Measurements from ENCODE around the gene DCPS. TPM values are rescaled to one million over a fixed set of nuclear protein-coding genes. Genes with fewer than 3 reads are reported as not detected.

The DCPS gene
- total and polyA plus RNA-seq, 2 experiments from 2014 or later: 12.1 to 26.1 TPM

GRCh38 chr11:126288237-126288636, 15.6 kb upstream of the DCPS start:
- no peak overlapping the region for H3K4me3 ChIP-seq
- in situ Hi-C loops (cut with MboI): no loop called here
- H2AFZ ChIP-seq: no peak overlapping the region
- H3K27me3 ChIP-seq (replicated peaks; ENCODE audit: insufficient read depth): no peaks in the 10 kb centered on the region
- peaks cover under 1% of the 10 kb centered on the region; the same call in 1 of the 2 replicates for H3K36me3 ChIP-seq (ENCODE audit: low read depth)
- no peak overlapping the region for H3K4me2 ChIP-seq (ENCODE audit: unreplicated experiment)
- peaks cover 24% of the 10 kb centered on the region for H3F3A ChIP-seq (ENCODE audit: insufficient read depth)
- H3K79me2 ChIP-seq (ENCODE audit: insufficient read depth): peaks cover 21% of the 10 kb centered on the region
- H3K4me1 ChIP-seq (ENCODE audit: insufficient read depth): peaks cover 9% of the 10 kb centered on the region; the same call in 1 of the 2 replicates
- no peaks in the 10 kb centered on the region for H3K9me2 ChIP-seq (ENCODE audit: insufficient read depth)
- H3K27ac ChIP-seq: no peak overlapping the region
- H3K9ac ChIP-seq: no peak overlapping the region
- H4K20me1 ChIP-seq (ENCODE audit: insufficient read depth): peaks cover 10% of the 10 kb centered on the region; the same call in 1 of the 2 replicates
- H3K9me3 ChIP-seq (ENCODE audit: low read depth): no peaks in the 10 kb centered on the region
- TF ChIP-seq EZH2 (IDR thresholded peaks at IDR 0.05; ENCODE audit: insufficient read depth, poor library complexity, severe bottlenecking) (no peak), EZH2phosphoT487 (IDR thresholded peaks at IDR 0.05; ENCODE audit: insufficient read depth, low read depth) (no peak)
- no peak for DNase-seq
- 84 to 91% methylated on average over 6 of the region's 6 CpGs for WGBS, 2 experiments (ENCODE audit: low coverage in 1 of 2, low lambda C conversion rate in 2 of 2, missing lambda C conversion rate in 2 of 2)

GRCh38 chr11:126290887-126291286, 13.0 kb upstream of the DCPS start:
- peaks cover 4% of the 10 kb centered on the region; the same call in 1 of the 2 replicates for H3K36me3 ChIP-seq (ENCODE audit: low read depth)
- no peak overlapping the region for H3K4me3 ChIP-seq
- peaks cover 10% of the 10 kb centered on the region; the same call in 1 of the 2 replicates for H4K20me1 ChIP-seq (ENCODE audit: insufficient read depth)
- in situ Hi-C loops (cut with MboI): no loop called here
- no peaks in the 10 kb centered on the region for H3K9me2 ChIP-seq (ENCODE audit: insufficient read depth)
- no peaks in the 10 kb centered on the region for H3K9me3 ChIP-seq (ENCODE audit: low read depth)
- H3K4me2 ChIP-seq (ENCODE audit: unreplicated experiment): no peak overlapping the region
- H2AFZ ChIP-seq: no peak overlapping the region
- H3K27me3 ChIP-seq (replicated peaks; ENCODE audit: insufficient read depth): no peaks in the 10 kb centered on the region
- no peaks in the 10 kb centered on the region for H3K4me1 ChIP-seq (ENCODE audit: insufficient read depth)
- peaks cover 15% of the 10 kb centered on the region for H3K79me2 ChIP-seq (ENCODE audit: insufficient read depth)
- H3K27ac ChIP-seq: no peak overlapping the region
- no peaks in the 10 kb centered on the region for H3F3A ChIP-seq (ENCODE audit: insufficient read depth)
- DNase-seq: no peak
- WGBS, 2 experiments (ENCODE audit: low coverage in 1 of 2, low lambda C conversion rate in 2 of 2, missing lambda C conversion rate in 2 of 2): 86 to 88% methylated on average over 12 of the region's 12 CpGs
- no peak for TF ChIP-seq EZH2 (IDR thresholded peaks at IDR 0.05; ENCODE audit: insufficient read depth, poor library complexity, severe bottlenecking)
- no peak for TF ChIP-seq EZH2phosphoT487 (IDR thresholded peaks at IDR 0.05; ENCODE audit: insufficient read depth, low read depth)
- H3K9ac ChIP-seq: no peak overlapping the region

- H3K36me3 ChIP-seq (ENCODE audit: low read depth): peaks cover 9% of the 10 kb centered on the region; the same call in 1 of the 2 replicates
- no peaks in the 10 kb centered on the region for H4K20me1 ChIP-seq (ENCODE audit: insufficient read depth)
- H3K27me3 ChIP-seq (replicated peaks; ENCODE audit: insufficient read depth): no peaks in the 10 kb centered on the region
- H3K4me1 ChIP-seq (ENCODE audit: insufficient read depth): no peaks in the 10 kb centered on the region
- no peak overlapping the region for H2AFZ ChIP-seq
- 95 to 96% methylated on average over 5 of the region's 5 CpGs for WGBS, 2 experiments (ENCODE audit: low coverage in 1 of 2, low lambda C conversion rate in 2 of 2, missing lambda C conversion rate in 2 of 2)
- no peaks in the 10 kb centered on the region for H3K9me2 ChIP-seq (ENCODE audit: insufficient read depth)
- H3K9me3 ChIP-seq (ENCODE audit: low read depth): no peaks in the 10 kb centered on the region
- H3K9ac ChIP-seq: no peak overlapping the region
- H3F3A ChIP-seq (ENCODE audit: insufficient read depth): peaks cover 6% of the 10 kb centered on the region; the same call in 1 of the 2 replicates
- H3K4me3 ChIP-seq: no peak overlapping the region
- 0 out of 2 replicates have a peak, but pooled peaks cover 4% of the 10 kb centered on the region for H3K79me2 ChIP-seq (ENCODE audit: insufficient read depth)
- TF ChIP-seq EZH2 (IDR thresholded peaks at IDR 0.05; ENCODE audit: insufficient read depth, poor library complexity, severe bottlenecking): no peak
- TF ChIP-seq EZH2phosphoT487 (IDR thresholded peaks at IDR 0.05; ENCODE audit: insufficient read depth, low read depth): no peak
- in situ Hi-C loops (cut with MboI): no loop called here
- H3K4me2 ChIP-seq (ENCODE audit: unreplicated experiment): no peak overlapping the region
- DNase-seq: no peak
- H3K27ac ChIP-seq: no peak overlapping the region
Measured at GRCh38 chr11:126293726-126294125, 10.1 kb upstream of the DCPS start.

- Histone ChIP-seq H3K9me2 (ENCODE audit: insufficient read depth) (no peaks in the 10 kb centered on the region), H3K4me2 (ENCODE audit: unreplicated experiment) (no peak overlapping the region), H3K4me1 (ENCODE audit: insufficient read depth) (no peaks in the 10 kb centered on the region), H3K79me2 (ENCODE audit: insufficient read depth) (peaks cover 6% of the 10 kb centered on the region; the same call in 1 of the 2 replicates), H3K36me3 (ENCODE audit: low read depth) (peaks cover 9% of the 10 kb centered on the region; the same call in 1 of the 2 replicates), H2AFZ (no peak overlapping the region), H4K20me1 (ENCODE audit: insufficient read depth) (no peaks in the 10 kb centered on the region), H3K9me3 (ENCODE audit: low read depth) (no peaks in the 10 kb centered on the region), H3K9ac (no peak overlapping the region), H3K27me3 (replicated peaks; ENCODE audit: insufficient read depth) (no peaks in the 10 kb centered on the region), H3F3A (ENCODE audit: insufficient read depth) (peaks cover 6% of the 10 kb centered on the region; the same call in 1 of the 2 replicates), H3K4me3 (no peak overlapping the region), H3K27ac (no peak overlapping the region)
- 78 to 80% methylated on average over 2 of the region's 2 CpGs for WGBS, 2 experiments (ENCODE audit: low coverage in 1 of 2, low lambda C conversion rate in 2 of 2, missing lambda C conversion rate in 2 of 2)
- TF ChIP-seq EZH2phosphoT487 (IDR thresholded peaks at IDR 0.05; ENCODE audit: insufficient read depth, low read depth) (no peak), EZH2 (IDR thresholded peaks at IDR 0.05; ENCODE audit: insufficient read depth, poor library complexity, severe bottlenecking) (no peak)
- no peak for DNase-seq
- in situ Hi-C loops (cut with MboI): no loop called here
Measured at GRCh38 chr11:126297004-126297403, 6.9 kb upstream of the DCPS start.
